Duodenal mucosa (tissue), 2 donors: Measurements from ENCODE around the gene GSK3B.
A peak's percentile ranks its signal among the peaks of the same experiment; 100 is the strongest.

ENCODE experiments used
- H3K27ac ChIP-seq: one replicate; pipeline ENCODE4 v1.7.0; 2013; ENCODE audit warnings: low read depth, low read length
- H3K27me3 ChIP-seq, 2 donors: one replicate each; pipeline ENCODE4 v1.7.0; 2013; ENCODE audit warnings: low read length in 2 of 2, control low read depth in 1 of 2; ENCODE audit not compliant: insufficient read depth in 2 of 2, control insufficient read depth in 1 of 2
- H3K36me3 ChIP-seq, 2 donors: one replicate each; pipeline ENCODE4 v1.7.0; 2013; ENCODE audit warnings: low read length in 2 of 2, control low read depth in 1 of 2; ENCODE audit not compliant: insufficient read depth in 2 of 2, control insufficient read depth in 1 of 2
- H3K4me1 ChIP-seq, 2 donors: one replicate each; pipeline ENCODE4 v1.7.0; 2013; ENCODE audit warnings: low read length in 2 of 2, control low read depth in 1 of 2; ENCODE audit not compliant: insufficient read depth in 2 of 2, control insufficient read depth in 1 of 2
- H3K4me3 ChIP-seq, 2 donors: one replicate each; pipeline ENCODE4 v1.7.0; 2013; ENCODE audit warnings: low read length in 2 of 2, low read depth in 1 of 2
- H3K9ac ChIP-seq, 2 donors: one replicate each; pipeline ENCODE4 v1.7.0; 2013; ENCODE audit warnings: low read length in 2 of 2, low read depth in 1 of 2
- H3K9me3 ChIP-seq, 2 donors: one replicate each; pipeline ENCODE4 v1.7.0; 2013; ENCODE audit warnings: low read length in 2 of 2, control low read depth in 1 of 2; ENCODE audit not compliant: control insufficient read depth in 1 of 2

The GSK3B gene

GRCh38 chr3:119796368-119796767 is 297.9 kb downstream of the GSK3B start:
- H3K9ac ChIP-seq = no peak overlapping the region
- H3K27me3 ChIP-seq = no peaks in the 10 kb centered on the region
- peaks cover 0 to 10% of the 10 kb centered on the region in 2 donors for H3K36me3 ChIP-seq
- no peak overlapping the region for H3K27ac ChIP-seq
- H3K4me3 ChIP-seq = no peak overlapping the region
- H3K4me1 ChIP-seq = peaks cover 18% of the 10 kb centered on the region in 2 donors
- no peaks in the 10 kb centered on the region for H3K9me3 ChIP-seq

- Histone ChIP-seq H3K36me3 (peaks cover 0 to 10% of the 10 kb centered on the region in 2 donors), H3K27me3 (no peaks in the 10 kb centered on the region), H3K4me3 (peak overlapping the region in 1 of 2 donors; percentile 32), H3K4me1 (peaks cover 18% of the 10 kb centered on the region in 2 donors), H3K9ac (peak overlapping the region in 1 of 2 donors; percentile 24), H3K9me3 (no peaks in the 10 kb centered on the region), H3K27ac (no peak overlapping the region)
Measured at GRCh38 chr3:119795849-119796248, 298.4 kb downstream of the GSK3B start.

GRCh38 chr3:119794971-119795612 is 299.2 kb downstream of the GSK3B start:
- Histone ChIP-seq H3K27me3 (no peaks in the 10 kb centered on the region), H3K27ac (no peak overlapping the region), H3K36me3 (peaks cover 0 to 10% of the 10 kb centered on the region in 2 donors), H3K9me3 (no peaks in the 10 kb centered on the region), H3K4me3 (peak overlapping the region; percentile 32 to 53), H3K4me1 (peaks cover 18% of the 10 kb centered on the region in 2 donors), H3K9ac (peak overlapping the region; percentile 24 to 33)

- Histone ChIP-seq H3K36me3 (peaks cover 0 to 10% of the 10 kb centered on the region in 2 donors), H3K27me3 (no peaks in the 10 kb centered on the region), H3K9ac (no peak overlapping the region), H3K4me3 (no peak overlapping the region), H3K27ac (no peak overlapping the region), H3K9me3 (no peaks in the 10 kb centered on the region), H3K4me1 (peaks cover 18% of the 10 kb centered on the region in 2 donors)
Measured at GRCh38 chr3:119794401-119794800, 299.8 kb downstream of the GSK3B start.

GRCh38 chr3:119792270-119792669 is 302.0 kb downstream of the GSK3B start:
- no peaks in the 10 kb centered on the region for H3K9me3 ChIP-seq
- H3K27ac ChIP-seq = no peak overlapping the region
- H3K4me1 ChIP-seq = peaks cover 18% of the 10 kb centered on the region in 2 donors
- no peak overlapping the region for H3K4me3 ChIP-seq
- H3K36me3 ChIP-seq = peaks cover 0 to 12% of the 10 kb centered on the region in 2 donors
- no peaks in the 10 kb centered on the region for H3K27me3 ChIP-seq
- H3K9ac ChIP-seq = no peak overlapping the region

- Histone ChIP-seq H3K9me3 (no peaks in the 10 kb centered on the region), H3K36me3 (peaks cover 0 to 12% of the 10 kb centered on the region in 2 donors), H3K27me3 (no peaks in the 10 kb centered on the region), H3K9ac (no peak overlapping the region), H3K27ac (no peak overlapping the region), H3K4me3 (no peak overlapping the region), H3K4me1 (peaks cover 10 to 11% of the 10 kb centered on the region in 2 donors)
Measured at GRCh38 chr3:119790369-119790768, 303.9 kb downstream of the GSK3B start.

- Histone ChIP-seq H3K27ac (no peak overlapping the region), H3K36me3 (peaks cover 0 to 2% of the 10 kb centered on the region in 2 donors)
Measured at GRCh38 chr3:119786409-119786808, 307.8 kb downstream of the GSK3B start.

GRCh38 chr3:119783883-119784282 is 310.4 kb downstream of the GSK3B start:
- peaks cover 0 to 2% of the 10 kb centered on the region in 2 donors for H3K36me3 ChIP-seq

More at GRCh38 chr3:119786409-119786808, 307.8 kb downstream of the GSK3B start:
- Histone ChIP-seq H3K27me3 (no peaks in the 10 kb centered on the region), H3K4me1 (peaks cover 5 to 10% of the 10 kb centered on the region in 2 donors), H3K4me3 (no peak overlapping the region), H3K9ac (no peak overlapping the region), H3K9me3 (no peaks in the 10 kb centered on the region)

GRCh38 chr3:119783255-119783654 is 311.0 kb downstream of the GSK3B start:
- Histone ChIP-seq H3K4me1 (peaks cover 14 to 22% of the 10 kb centered on the region in 2 donors), H3K27ac (no peak overlapping the region), H3K4me3 (peak overlapping the region; percentile 79 to 87), H3K36me3 (no peaks in the 10 kb centered on the region), H3K9ac (peak overlapping the region in 1 of 2 donors; percentile 92), H3K9me3 (no peaks in the 10 kb centered on the region), H3K27me3 (no peaks in the 10 kb centered on the region)

More at GRCh38 chr3:119783883-119784282, 310.4 kb downstream of the GSK3B start:
- peak overlapping the region; percentile 79 to 87 for H3K4me3 ChIP-seq
- peak overlapping the region in 1 of 2 donors; percentile 6 for H3K9ac ChIP-seq
- no peaks in the 10 kb centered on the region for H3K9me3 ChIP-seq
- H3K27ac ChIP-seq = no peak overlapping the region
- peaks cover 14 to 22% of the 10 kb centered on the region in 2 donors for H3K4me1 ChIP-seq
- no peaks in the 10 kb centered on the region for H3K27me3 ChIP-seq

- Histone ChIP-seq H3K9me3 (no peaks in the 10 kb centered on the region), H3K27ac (peak overlapping the region; percentile 74), H3K27me3 (no peaks in the 10 kb centered on the region), H3K9ac (peak overlapping the region; percentile 83 to 92), H3K4me1 (peaks cover 14 to 22% of the 10 kb centered on the region in 2 donors), H3K4me3 (peak overlapping the region; percentile 79 to 87), H3K36me3 (no peaks in the 10 kb centered on the region)
Measured at GRCh38 chr3:119782460-119782859, 311.8 kb downstream of the GSK3B start.
